Measurements from ENCODE around the gene IMMP2L. TPM values are rescaled to one million over a fixed set of nuclear protein-coding genes. Genes with fewer than 3 reads are reported as not detected.

Gene IMMP2L
- total and polyA plus RNA-seq, 2 of the 13 experiments (the other 11 are each of a cell fraction or from before 2014, with no cell fraction given), result 7.8 to 16.9 TPM

GRCh38 chr7:111011520-111011919, 550.8 kb downstream of the IMMP2L start:
- no peaks in the 10 kb centered on the region for H4K20me1 ChIP-seq (ENCODE audit: insufficient read depth, low read length)
- no peaks in the 10 kb centered on the region for H3K36me3 ChIP-seq (replicated peaks in 1 of 2; ENCODE audit: control insufficient read depth in 1 of 2, insufficient read depth in 2 of 2, low read length in 2 of 2)
- H3K4me1 ChIP-seq (ENCODE audit: insufficient read depth, low read length), result no peaks in the 10 kb centered on the region
- no peak overlapping the region for H3K4me2 ChIP-seq (ENCODE audit: low read depth, low read length)
- H2AFZ ChIP-seq (ENCODE audit: low read length), result no peak overlapping the region
- TF ChIP-seq KLF6 (CRISPR knock-in tag; IDR thresholded peaks at IDR 0.05) (no peak), SRF (IDR thresholded peaks at IDR 0.05; ENCODE audit: low read depth, low read length) (no peak), ZNF530 (CRISPR knock-in tag; IDR thresholded peaks at IDR 0.05; ENCODE audit: low read depth) (no peak), ZNF317 (CRISPR knock-in tag; IDR thresholded peaks at IDR 0.05) (no peak)
- no peak overlapping the region for H3K4me3 ChIP-seq (replicated peaks in 1 of 3; ENCODE audit: insufficient read depth in 1 of 3, low read depth in 2 of 3, low read length in 3 of 3)
- FAIRE-seq (no peak), DNase-seq (ENCODE audit: low spot score) (no peak), ATAC-seq (no peak)
- no peak overlapping the region for H3K9ac ChIP-seq (ENCODE audit: insufficient read depth, low read depth, low read length)
- ChIA-PET CTCF (ENCODE audit: low intra/inter-chr PET ratio, low total read pairs) (no interaction called here), POLR2A (no interaction called here)
- no peak overlapping the region for H3K27ac ChIP-seq (ENCODE audit: extremely low read length, insufficient read depth, low read length)
- no peaks in the 10 kb centered on the region for H3K79me2 ChIP-seq (ENCODE audit: insufficient read depth, low read length)
- 79% methylated on average over 3 of the region's 3 CpGs for WGBS (ENCODE audit: low lambda C conversion rate)
- in situ Hi-C loops (cut with HindIII; ENCODE audit: extremely low pct_ligation_motif_present, low pct_unique_long_range_greater_than_20kb), result no loop called here
- BruUV-seq (replicated peaks), result no TSS peak
- intact Hi-C loops (cut with micrococcal nuclease; ENCODE audit: unreplicated experiment), result no loop called here
- no peaks in the 10 kb centered on the region for H3K9me3 ChIP-seq (ENCODE audit: low read length)
- H3K27me3 ChIP-seq (ENCODE audit: control insufficient read depth in 1 of 2, insufficient read depth in 2 of 2, low read length in 2 of 2), result no peaks in the 10 kb centered on the region

- 46% methylated on average over 4 of the region's 4 CpGs for WGBS (ENCODE audit: low lambda C conversion rate)
- no TSS peak for BruUV-seq (replicated peaks)
- intact Hi-C loops (cut with micrococcal nuclease; ENCODE audit: unreplicated experiment), result no loop called here
- no peaks in the 10 kb centered on the region for H3K36me3 ChIP-seq (replicated peaks in 1 of 2; ENCODE audit: control insufficient read depth in 1 of 2, insufficient read depth in 2 of 2, low read length in 2 of 2)
- ChIA-PET CTCF (ENCODE audit: low intra/inter-chr PET ratio, low total read pairs) (no interaction called here), POLR2A (no interaction called here)
- no peaks in the 10 kb centered on the region for H3K27me3 ChIP-seq (ENCODE audit: control insufficient read depth in 1 of 2, insufficient read depth in 2 of 2, low read length in 2 of 2)
- H4K20me1 ChIP-seq (ENCODE audit: insufficient read depth, low read length), result no peaks in the 10 kb centered on the region
- TF ChIP-seq SIN3B (IDR thresholded peaks at IDR 0.05; ENCODE audit: low read length), result no peak
- TF ChIP-seq HNRNPL (IDR thresholded peaks at IDR 0.05; ENCODE audit: low read depth, low read length), result no peak
- TF ChIP-seq SKI (IDR thresholded peaks at IDR 0.05; ENCODE audit: partially characterized antibody), result no peak
- no peak for TF ChIP-seq ZNF562 (CRISPR knock-in tag; IDR thresholded peaks at IDR 0.05; ENCODE audit: borderline replicate concordance)
- TF ChIP-seq ZFP82 (CRISPR knock-in tag; IDR thresholded peaks at IDR 0.05; ENCODE audit: borderline replicate concordance), result no peak
- no peak for TF ChIP-seq RFXAP (CRISPR knock-in tag; IDR thresholded peaks at IDR 0.05; ENCODE audit: borderline replicate concordance)
- TF ChIP-seq NFE2L1 (CRISPR knock-in tag; IDR thresholded peaks at IDR 0.05; ENCODE audit: borderline replicate concordance), result no peak
- no peak for TF ChIP-seq SETDB1 (CRISPR knock-in tag; IDR thresholded peaks at IDR 0.05; ENCODE audit: borderline replicate concordance)
- TF ChIP-seq SOX13 (IDR thresholded peaks at IDR 0.05), result no peak
- TF ChIP-seq SOX13 (CRISPR knock-in tag; conservative IDR thresholded peaks at IDR 0.05 in 1 of 2, IDR thresholded peaks at IDR 0.05 in 1 of 2), result no peak
- TF ChIP-seq PBX2 (CRISPR knock-in tag; IDR thresholded peaks at IDR 0.05), result no peak
- no peak for TF ChIP-seq HNRNPUL1 (IDR thresholded peaks at IDR 0.05; ENCODE audit: low read depth, low read length)
- TF ChIP-seq TRIM24 (CRISPR knock-in tag; IDR thresholded peaks at IDR 0.05), result no peak
- no peak for TF ChIP-seq TEF (CRISPR knock-in tag; IDR thresholded peaks at IDR 0.05)
- TF ChIP-seq PBX3 (CRISPR knock-in tag; IDR thresholded peaks at IDR 0.05; ENCODE audit: borderline replicate concordance), result no peak
- no peaks in the 10 kb centered on the region for H3K9me3 ChIP-seq (ENCODE audit: low read length)
- H2AFZ ChIP-seq (ENCODE audit: low read length), result no peak overlapping the region
- no peak overlapping the region for H3K4me2 ChIP-seq (ENCODE audit: low read depth, low read length)
- H3K4me3 ChIP-seq (replicated peaks in 1 of 3; ENCODE audit: insufficient read depth in 1 of 3, low read depth in 2 of 3, low read length in 3 of 3), result no peak overlapping the region
- H3K4me1 ChIP-seq (ENCODE audit: insufficient read depth, low read length), result no peaks in the 10 kb centered on the region
- no peak overlapping the region for H3K27ac ChIP-seq (ENCODE audit: extremely low read length, insufficient read depth, low read length)
- ATAC-seq (no peak), FAIRE-seq (no peak), DNase-seq (ENCODE audit: low spot score) (no peak)
- H3K9ac ChIP-seq (ENCODE audit: insufficient read depth, low read depth, low read length), result no peak overlapping the region
- H3K79me2 ChIP-seq (ENCODE audit: insufficient read depth, low read length), result no peaks in the 10 kb centered on the region
- in situ Hi-C loops (cut with HindIII; ENCODE audit: extremely low pct_ligation_motif_present, low pct_unique_long_range_greater_than_20kb), result no loop called here
Observed at GRCh38 chr7:111010798-111011197, 551.5 kb downstream of the IMMP2L start.

Measured in HepG2 (cell line).